GM23338 (cell line): Measurements from ENCODE around the gene ZIC5. TPM values are rescaled to one million over a fixed set of nuclear protein-coding genes. Genes with fewer than 3 reads are reported as not detected.
A peak's percentile ranks its signal among the peaks of the same experiment; 100 is the strongest.

ENCODE experiments used
- ATAC-seq: fragments of 200-7000 bp; cut with Tn5 transposase; 3 replicates; pipeline ENCODE4 v1.9.1; 2020
- DNase-seq: peaks from one replicate; pipeline ENCODE4 v3.0.0-alpha.2; 2015; ENCODE audit warnings: low spot score
- H2AFZ ChIP-seq: fragments of 200-600 bp; sonication (generic); 2 replicates; pipeline ENCODE4 v1.8.0; 2016; ENCODE audit warnings: antibody characterized with exemption, mild to moderate bottlenecking, moderate library complexity
- H3F3A ChIP-seq: fragments of 200-600 bp; sonication (generic); replicated peaks from 2 replicates; pipeline ENCODE4 v1.8.0; 2017; ENCODE audit warnings: antibody characterized with exemption, mixed run types, low read depth
- H3K27ac ChIP-seq: fragments of 200-600 bp; sonication (generic); 2 replicates; pipeline ENCODE4 v1.6.1; 2016; ENCODE audit warnings: low read depth
- H3K27me3 ChIP-seq: fragments of 200-600 bp; sonication (generic); 2 replicates; pipeline ENCODE4 v1.8.0; 2016; ENCODE audit warnings: mild to moderate bottlenecking, mixed run types, moderate library complexity; ENCODE audit not compliant: insufficient read depth
- H3K36me3 ChIP-seq: fragments of 200-600 bp; sonication (generic); 2 replicates; pipeline ENCODE4 v1.8.0; 2016; ENCODE audit warnings: mild to moderate bottlenecking; ENCODE audit not compliant: insufficient read depth
- H3K4me1 ChIP-seq: fragments of 200-600 bp; sonication (generic); 2 replicates; pipeline ENCODE4 v1.8.0; 2016; ENCODE audit warnings: mild to moderate bottlenecking, moderate library complexity; ENCODE audit not compliant: insufficient read depth
- H3K4me2 ChIP-seq: fragments of 200-600 bp; sonication (generic); 2 replicates; pipeline ENCODE4 v1.7.1; 2017; ENCODE audit warnings: mixed run types
- H3K4me3 ChIP-seq: fragments of 200-600 bp; sonication (generic); 2 replicates; pipeline ENCODE4 v1.6.1; 2016; ENCODE audit warnings: mixed run types
- H3K79me2 ChIP-seq: fragments of 200-600 bp; sonication (generic); replicated peaks from 2 replicates; pipeline ENCODE4 v1.8.0; 2017; ENCODE audit warnings: mild to moderate bottlenecking; ENCODE audit not compliant: insufficient read depth
- H3K9me2 ChIP-seq: fragments of 200-600 bp; sonication (generic); 2 replicates; pipeline ENCODE4 v1.8.0; 2017; ENCODE audit not compliant: insufficient read depth
- H4K20me1 ChIP-seq: fragments of 200-600 bp; sonication (generic); replicated peaks from 2 replicates; pipeline ENCODE4 v1.8.0; 2017; ENCODE audit warnings: mild to moderate bottlenecking; ENCODE audit not compliant: insufficient read depth
- H3K27ac Mint-ChIP-seq: 2 replicates; pipeline ENCODE4 v1.8.0; 2020; ENCODE audit warnings: inconsistent platforms, mild to moderate bottlenecking, moderate library complexity, mixed read lengths
- H3K27me3 Mint-ChIP-seq: 3 replicates; pipeline ENCODE4 v1.8.0; 2022; ENCODE audit warnings: low read depth, mild to moderate bottlenecking, moderate library complexity, mixed read lengths, inconsistent platforms; ENCODE audit not compliant: insufficient read depth, poor library complexity
- H3K36me3 Mint-ChIP-seq: 3 replicates; pipeline ENCODE4 v1.8.0; 2021; ENCODE audit warnings: low read depth, mild to moderate bottlenecking, inconsistent platforms, moderate library complexity, mixed read lengths
- H3K4me1 Mint-ChIP-seq: 3 replicates; pipeline ENCODE4 v1.8.0; 2020; ENCODE audit warnings: mild to moderate bottlenecking, inconsistent platforms, mixed read lengths
- H3K4me3 Mint-ChIP-seq: 3 replicates; pipeline ENCODE4 v1.8.0; 2021; ENCODE audit warnings: moderate library complexity, mild to moderate bottlenecking, inconsistent platforms, mixed read lengths
- H3K9me3 Mint-ChIP-seq: 3 replicates; pipeline ENCODE4 v1.8.0; 2020; ENCODE audit warnings: moderate library complexity, mild to moderate bottlenecking, inconsistent platforms, mixed read lengths
- CTCF ChIP-seq, 2 experiments: fragments of 200-600 bp in 1 of 2; sonication (generic) in 1 of 2; conservative IDR thresholded peaks; 2 replicates each; pipeline versions ENCODE4 v1.5.1 to v1.6.1; 2016 to 2017; ENCODE audit warnings: antibody characterized with exemption in 2 of 2, low read depth in 2 of 2, mild to moderate bottlenecking in 2 of 2, moderate library complexity in 1 of 2
- ETS1 ChIP-seq: IDR thresholded peaks from 2 replicates; pipeline ENCODE4 v1.6.1; 2016; ENCODE audit warnings: antibody characterized with exemption
- EZH2 ChIP-seq: fragments of 200-600 bp; sonication (generic); IDR thresholded peaks from one replicate; pipeline ENCODE4 v1.8.0; 2017; ENCODE audit warnings: antibody characterized with exemption, mild to moderate bottlenecking, low read depth; ENCODE audit not compliant: unreplicated experiment
- EZH2phosphoT487 ChIP-seq: fragments of 200-600 bp; sonication (generic); IDR thresholded peaks from one replicate; pipeline ENCODE4 v1.8.1; 2018; ENCODE audit warnings: antibody characterized with exemption; ENCODE audit not compliant: unreplicated experiment
- JUNB ChIP-seq: IDR thresholded peaks from one replicate; pipeline ENCODE4 v1.6.1; 2016; ENCODE audit warnings: antibody characterized with exemption; ENCODE audit not compliant: unreplicated experiment
- NANOG ChIP-seq: IDR thresholded peaks from 2 replicates; pipeline ENCODE4 v1.6.1; 2016; ENCODE audit warnings: antibody characterized with exemption, borderline replicate concordance
- POLR2AphosphoS5 ChIP-seq: IDR thresholded peaks from 2 replicates; pipeline ENCODE4 v1.6.1; 2016; ENCODE audit warnings: antibody characterized with exemption, low read depth
- REST ChIP-seq: IDR thresholded peaks from one replicate; pipeline ENCODE4 v1.6.1; 2018; ENCODE audit warnings: antibody characterized with exemption; ENCODE audit not compliant: unreplicated experiment
- STAT1 ChIP-seq: IDR thresholded peaks from one replicate; pipeline ENCODE4 v1.6.1; 2016; ENCODE audit warnings: antibody characterized with exemption; ENCODE audit not compliant: unreplicated experiment
- ZNF331 ChIP-seq: fragments of 250-450 bp; sonication (Bioruptor Pico); IDR thresholded peaks from 2 replicates; pipeline ENCODE4 v1.5.0; 2020; ENCODE audit warnings: low read depth, mild to moderate bottlenecking, moderate library complexity
- ZNF462 ChIP-seq: fragments of 250-450 bp; sonication (Bioruptor Pico); IDR thresholded peaks from 2 replicates; pipeline ENCODE4 v1.5.0; 2020; ENCODE audit warnings: mild to moderate bottlenecking, moderate library complexity
- polyA plus RNA-seq: library from polyadenylated mRNA; unstranded; fragments of >200 nt; fragmentation: Nextera tagmentation; extraction: Ambion mirVana; gene quantifications from 2 replicates; pipeline ENCODE4 v1.2.1, GENCODE V29; 2016
- total RNA-seq: library from RNA; depleted of rRNA; stranded (reverse); fragments of >200 nt; shearing (Covaris generic); gene quantifications from 2 replicates; pipeline ENCODE4 v1.2.3, GENCODE V29; 2014

Gene ZIC5
- total and polyA plus RNA-seq, 2 experiments from 2014 or later: 14.1 to 28.0 TPM

GRCh38 chr13:100019780-100020356 lies 48.3 kb upstream of the ZIC5 start:
- H3K36me3 ChIP-seq: no peaks in the 10 kb centered on the region
- H4K20me1 ChIP-seq: no peaks in the 10 kb centered on the region
- H3K9me2 ChIP-seq: no peaks in the 10 kb centered on the region; the same call in 1 of the 2 replicates
- Mint-ChIP-seq H3K4me3 (no peak overlapping the region; the same call in 2 of the 3 replicates), H3K27ac (no peak overlapping the region), H3K9me3 (peaks cover 12% of the 10 kb centered on the region), H3K4me1 (no peaks in the 10 kb centered on the region; the same call in 2 of the 3 replicates), H3K36me3 (peaks cover 2% of the 10 kb centered on the region; the same call in 2 of the 3 replicates), H3K27me3 (no peaks in the 10 kb centered on the region)
- H3K27ac ChIP-seq: no peak overlapping the region
- DNase-seq: peak; percentile 69
- H3F3A ChIP-seq: no peaks in the 10 kb centered on the region
- TF ChIP-seq REST: no peak
- TF ChIP-seq POLR2AphosphoS5: no peak
- no peak for TF ChIP-seq ZNF462
- TF ChIP-seq NANOG: no peak
- TF ChIP-seq EZH2phosphoT487: no peak
- no peak for TF ChIP-seq CTCF (conservative IDR thresholded peaks at IDR 0.05; ENCODE audit: low read depth in 2 of 2)
- TF ChIP-seq EZH2: no peak
- TF ChIP-seq STAT1: no peak
- no peak for TF ChIP-seq ETS1
- no peak for TF ChIP-seq JUNB
- TF ChIP-seq ZNF331 (CRISPR knock-in tag): no peak
- H3K4me2 ChIP-seq: no peak overlapping the region
- no peaks in the 10 kb centered on the region for H3K79me2 ChIP-seq
- peak; percentile 96 for ATAC-seq
- H3K4me3 ChIP-seq: no peak overlapping the region
- no peaks in the 10 kb centered on the region for H3K27me3 ChIP-seq
- H3K4me1 ChIP-seq: no peaks in the 10 kb centered on the region; the same call in 1 of the 2 replicates
- H2AFZ ChIP-seq: 0 out of 2 replicates have a peak overlapping the region, but pooled peaks have one; percentile 43
